ENCODE measurements around the gene CMTM6.

DNA sequence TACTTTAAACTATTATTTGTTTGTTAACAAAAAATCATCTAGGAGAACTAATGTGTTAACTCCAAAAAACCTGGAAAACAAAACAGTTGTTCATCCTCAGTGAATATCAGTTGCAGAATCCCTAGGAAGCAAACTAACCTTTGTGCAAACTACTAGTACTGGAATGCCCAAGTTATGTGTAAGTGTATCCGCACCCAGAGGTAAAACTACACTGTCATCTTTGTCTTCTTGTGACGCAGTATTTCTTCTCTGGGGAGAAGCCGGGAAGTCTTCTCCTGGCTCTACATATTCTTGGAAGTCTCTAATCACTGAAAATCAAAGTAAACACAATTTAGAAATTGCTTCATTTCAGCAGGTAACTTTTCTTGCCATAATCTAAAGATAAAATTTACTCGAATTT is 38.2 kb upstream of the CMTM6 start:
- TF ChIP-seq, protein P1, sequence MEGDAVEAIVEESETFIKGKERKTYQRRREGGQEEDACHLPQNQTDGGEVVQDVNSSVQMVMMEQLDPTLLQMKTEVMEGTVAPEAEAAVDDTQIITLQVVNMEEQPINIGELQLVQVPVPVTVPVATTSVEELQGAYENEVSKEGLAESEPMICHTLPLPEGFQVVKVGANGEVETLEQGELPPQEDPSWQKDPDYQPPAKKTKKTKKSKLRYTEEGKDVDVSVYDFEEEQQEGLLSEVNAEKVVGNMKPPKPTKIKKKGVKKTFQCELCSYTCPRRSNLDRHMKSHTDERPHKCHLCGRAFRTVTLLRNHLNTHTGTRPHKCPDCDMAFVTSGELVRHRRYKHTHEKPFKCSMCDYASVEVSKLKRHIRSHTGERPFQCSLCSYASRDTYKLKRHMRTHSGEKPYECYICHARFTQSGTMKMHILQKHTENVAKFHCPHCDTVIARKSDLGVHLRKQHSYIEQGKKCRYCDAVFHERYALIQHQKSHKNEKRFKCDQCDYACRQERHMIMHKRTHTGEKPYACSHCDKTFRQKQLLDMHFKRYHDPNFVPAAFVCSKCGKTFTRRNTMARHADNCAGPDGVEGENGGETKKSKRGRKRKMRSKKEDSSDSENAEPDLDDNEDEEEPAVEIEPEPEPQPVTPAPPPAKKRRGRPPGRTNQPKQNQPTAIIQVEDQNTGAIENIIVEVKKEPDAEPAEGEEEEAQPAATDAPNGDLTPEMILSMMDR (conservative IDR thresholded peaks at IDR 0.05 in 1 of 2, IDR thresholded peaks at IDR 0.05 in 1 of 2; ENCODE audit: extremely low read depth in 1 of 2, insufficient read depth in 1 of 2, low read depth in 1 of 2, low read length in 2 of 2) = no peak
- no peak for TF ChIP-seq EZH2 (IDR thresholded peaks at IDR 0.05; ENCODE audit: borderline replicate concordance, low read length)

All from mammary epithelial cell (primary cell).